Fibroblast of lung (primary cell): ENCODE results near the gene TNFRSF18. TPM values are rescaled to one million over a fixed set of nuclear protein-coding genes. Genes with fewer than 3 reads are reported as not detected.

Source experiments
- DNase-seq, 2 donors: peaks; one replicate each; pipeline versions ENCODE4 v3.0.0 to v3.0.0-alpha.2; 2010; ENCODE audit warnings: low read depth in 2 of 2
- H2AFZ ChIP-seq: 2 replicates; pipeline ENCODE4 v1.5.1; 2012; ENCODE audit warnings: low read length, control low read depth, inconsistent platforms
- H3K27ac ChIP-seq: 2 replicates; pipeline ENCODE4 v1.5.1; 2011; ENCODE audit warnings: low read length, control low read depth; ENCODE audit not compliant: insufficient read depth
- H3K27me3 ChIP-seq: 2 replicates; pipeline ENCODE4 v1.5.1; 2011; ENCODE audit warnings: mild to moderate bottlenecking, low read length; ENCODE audit not compliant: control insufficient read depth, insufficient read depth
- H3K36me3 ChIP-seq: 2 replicates; pipeline ENCODE4 v1.5.1; 2011; ENCODE audit warnings: low read length; ENCODE audit not compliant: control insufficient read depth, insufficient read depth
- H3K4me1 ChIP-seq: 2 replicates; pipeline ENCODE4 v1.5.1; 2011; ENCODE audit warnings: low read length; ENCODE audit not compliant: control insufficient read depth, insufficient read depth; ENCODE audit errors: extremely low read depth
- H3K4me2 ChIP-seq: 2 replicates; pipeline ENCODE4 v1.5.1; 2011; ENCODE audit warnings: low read length, control low read depth; ENCODE audit not compliant: insufficient read depth; ENCODE audit errors: extremely low read depth
- H3K4me3 ChIP-seq, 4 experiments: fragments of 200-600 bp in 1 of 4; sonication (generic) in 1 of 4; replicated peaks in 1 of 4; 2 replicates each; pipeline ENCODE4 v1.5.1; 2011 to 2016; ENCODE audit warnings: low read length in 4 of 4, low read depth in 3 of 4, mild to moderate bottlenecking in 3 of 4, control low read depth in 2 of 4, inconsistent platforms in 1 of 4, mixed read lengths in 1 of 4; ENCODE audit not compliant: insufficient read depth in 1 of 4; ENCODE audit errors: control extremely low read depth in 1 of 4
- H3K79me2 ChIP-seq: 2 replicates; pipeline ENCODE4 v1.5.1; 2012; ENCODE audit warnings: mild to moderate bottlenecking, low read length, inconsistent platforms; ENCODE audit not compliant: control insufficient read depth, insufficient read depth
- H3K9ac ChIP-seq: 2 replicates; pipeline ENCODE4 v1.5.1; 2011; ENCODE audit warnings: mild to moderate bottlenecking, low read length, control low read depth; ENCODE audit not compliant: insufficient read depth
- H3K9me3 ChIP-seq: 2 replicates; pipeline ENCODE4 v1.5.1; 2012; ENCODE audit warnings: low read depth, low read length; ENCODE audit not compliant: control insufficient read depth, insufficient read depth
- H4K20me1 ChIP-seq: 2 replicates; pipeline ENCODE4 v1.5.1; 2011; ENCODE audit warnings: low read length; ENCODE audit not compliant: control insufficient read depth, insufficient read depth; ENCODE audit errors: extremely low read depth
- EZH2 ChIP-seq: IDR thresholded peaks from 2 replicates; pipeline ENCODE4 v1.5.1; 2012; ENCODE audit warnings: low read length, control low read depth, mild to moderate bottlenecking; ENCODE audit errors: missing control alignments
- polyA plus RNA-seq, 2 donors: library from polyadenylated mRNA; depleted of rRNA in 1 of 2; stranded (reverse) in 1 of 2; unstranded in 1 of 2; fragments of >200 nt; gene quantifications; 2 replicates each; pipeline ENCODE4 v1.2.1, GENCODE V29; 2011 to 2012; ENCODE audit warnings: missing spikeins in 1 of 2
- total RNA-seq: library from RNA; depleted of rRNA; stranded (reverse); fragments of >200 nt; gene quantifications from 2 replicates; pipeline ENCODE4 v1.2.1, GENCODE V29; 2014
- TF ChIP-seq, protein P1 (sequence below), 2 donors: IDR thresholded peaks in 1 of 2; conservative IDR thresholded peaks in 1 of 2; 1 replicate in 1 of 2; 2 replicates in 1 of 2; pipeline ENCODE4 v1.5.1; 2011 to 2012; ENCODE audit warnings: low read length in 2 of 2, control low read depth in 1 of 2, inconsistent platforms in 1 of 2, low read depth in 1 of 2, mild to moderate bottlenecking in 1 of 2

Gene TNFRSF18
- total and polyA plus RNA-seq, 2 donors (not counting 1 experiment from before 2014, with no cell fraction given), result 1.3 TPM; not detected in 1

DNA sequence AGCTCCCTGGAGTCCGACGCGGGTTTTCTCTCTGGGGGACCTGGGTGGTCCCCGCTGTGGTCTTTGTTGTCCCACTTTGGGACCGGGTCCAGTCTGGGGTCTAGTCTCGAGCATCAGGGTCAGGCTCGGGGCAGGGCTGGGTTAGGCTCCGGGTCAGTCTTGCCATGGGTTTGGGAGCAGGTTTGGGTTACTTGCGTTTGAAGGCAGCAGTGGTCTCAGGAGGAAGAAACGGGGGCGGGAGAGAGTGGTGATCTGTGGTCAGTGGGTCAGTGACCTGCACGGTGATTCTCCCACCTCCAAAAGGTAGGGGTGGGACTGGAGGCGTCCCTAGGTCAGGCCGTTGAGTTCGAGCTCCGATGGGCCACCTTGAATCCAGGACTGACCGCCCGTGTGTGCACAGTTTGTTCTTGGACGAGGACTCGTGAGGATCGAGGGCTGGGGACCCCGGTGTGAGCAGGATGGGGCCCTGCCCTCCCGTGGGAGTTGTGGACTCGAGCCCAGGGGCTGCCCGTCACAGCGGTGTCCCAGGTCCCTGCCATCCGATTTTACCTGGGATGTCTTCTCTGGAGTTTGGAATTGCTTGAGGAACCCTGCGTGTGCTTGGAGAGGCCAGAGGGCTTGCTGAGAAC, 27.9 kb upstream of the TNFRSF18 start:
- Histone ChIP-seq H4K20me1 (no peaks in the 10 kb centered on the region), H3K4me3 (no peak overlapping the region), H3K27ac (no peak overlapping the region), H3K79me2 (peaks cover 36% of the 10 kb centered on the region), H3K9me3 (no peaks in the 10 kb centered on the region), H3K4me1 (peaks cover 13% of the 10 kb centered on the region), H3K9ac (no peak overlapping the region), H3K36me3 (peaks cover 9% of the 10 kb centered on the region), H3K27me3 (no peaks in the 10 kb centered on the region), H3K4me2 (no peak overlapping the region), H2AFZ (no peak overlapping the region)
- TF ChIP-seq EZH2, result no peak
- TF ChIP-seq, protein P1, sequence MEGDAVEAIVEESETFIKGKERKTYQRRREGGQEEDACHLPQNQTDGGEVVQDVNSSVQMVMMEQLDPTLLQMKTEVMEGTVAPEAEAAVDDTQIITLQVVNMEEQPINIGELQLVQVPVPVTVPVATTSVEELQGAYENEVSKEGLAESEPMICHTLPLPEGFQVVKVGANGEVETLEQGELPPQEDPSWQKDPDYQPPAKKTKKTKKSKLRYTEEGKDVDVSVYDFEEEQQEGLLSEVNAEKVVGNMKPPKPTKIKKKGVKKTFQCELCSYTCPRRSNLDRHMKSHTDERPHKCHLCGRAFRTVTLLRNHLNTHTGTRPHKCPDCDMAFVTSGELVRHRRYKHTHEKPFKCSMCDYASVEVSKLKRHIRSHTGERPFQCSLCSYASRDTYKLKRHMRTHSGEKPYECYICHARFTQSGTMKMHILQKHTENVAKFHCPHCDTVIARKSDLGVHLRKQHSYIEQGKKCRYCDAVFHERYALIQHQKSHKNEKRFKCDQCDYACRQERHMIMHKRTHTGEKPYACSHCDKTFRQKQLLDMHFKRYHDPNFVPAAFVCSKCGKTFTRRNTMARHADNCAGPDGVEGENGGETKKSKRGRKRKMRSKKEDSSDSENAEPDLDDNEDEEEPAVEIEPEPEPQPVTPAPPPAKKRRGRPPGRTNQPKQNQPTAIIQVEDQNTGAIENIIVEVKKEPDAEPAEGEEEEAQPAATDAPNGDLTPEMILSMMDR (conservative IDR thresholded peaks at IDR 0.05 in 1 of 2, IDR thresholded peaks at IDR 0.05 in 1 of 2; ENCODE audit: low read depth in 1 of 2, low read length in 2 of 2), result no peak
- no peak for DNase-seq

DNA sequence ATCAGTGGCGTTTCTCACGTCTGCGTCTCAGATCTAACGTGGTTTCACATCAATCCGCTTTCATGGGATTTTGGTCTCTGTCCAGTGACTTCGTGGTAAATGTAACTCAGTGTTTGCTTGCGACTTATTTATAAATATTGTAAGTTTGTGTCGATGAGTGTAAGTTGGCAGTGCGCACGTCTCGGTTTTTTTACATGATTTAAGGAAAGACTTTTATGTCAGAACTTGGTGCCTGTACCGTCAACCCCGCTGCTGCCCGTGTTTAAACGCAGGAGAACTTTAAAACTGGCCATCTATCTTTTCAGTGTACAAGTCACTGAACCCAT, 27.1 kb upstream of the TNFRSF18 start:
- Histone ChIP-seq H3K79me2 (peaks cover 44% of the 10 kb centered on the region), H3K4me1 (peaks cover 13% of the 10 kb centered on the region), H3K4me3 (no peak overlapping the region), H3K36me3 (peaks cover 11% of the 10 kb centered on the region), H3K9ac (no peak overlapping the region), H3K27ac (no peak overlapping the region), H3K9me3 (no peaks in the 10 kb centered on the region), H2AFZ (no peak overlapping the region), H3K4me2 (no peak overlapping the region), H4K20me1 (no peaks in the 10 kb centered on the region), H3K27me3 (no peaks in the 10 kb centered on the region)
- no peak for DNase-seq
- no peak for TF ChIP-seq EZH2
- TF ChIP-seq, protein P1 (conservative IDR thresholded peaks at IDR 0.05 in 1 of 2, IDR thresholded peaks at IDR 0.05 in 1 of 2; ENCODE audit: low read depth in 1 of 2, low read length in 2 of 2), result no peak

DNA sequence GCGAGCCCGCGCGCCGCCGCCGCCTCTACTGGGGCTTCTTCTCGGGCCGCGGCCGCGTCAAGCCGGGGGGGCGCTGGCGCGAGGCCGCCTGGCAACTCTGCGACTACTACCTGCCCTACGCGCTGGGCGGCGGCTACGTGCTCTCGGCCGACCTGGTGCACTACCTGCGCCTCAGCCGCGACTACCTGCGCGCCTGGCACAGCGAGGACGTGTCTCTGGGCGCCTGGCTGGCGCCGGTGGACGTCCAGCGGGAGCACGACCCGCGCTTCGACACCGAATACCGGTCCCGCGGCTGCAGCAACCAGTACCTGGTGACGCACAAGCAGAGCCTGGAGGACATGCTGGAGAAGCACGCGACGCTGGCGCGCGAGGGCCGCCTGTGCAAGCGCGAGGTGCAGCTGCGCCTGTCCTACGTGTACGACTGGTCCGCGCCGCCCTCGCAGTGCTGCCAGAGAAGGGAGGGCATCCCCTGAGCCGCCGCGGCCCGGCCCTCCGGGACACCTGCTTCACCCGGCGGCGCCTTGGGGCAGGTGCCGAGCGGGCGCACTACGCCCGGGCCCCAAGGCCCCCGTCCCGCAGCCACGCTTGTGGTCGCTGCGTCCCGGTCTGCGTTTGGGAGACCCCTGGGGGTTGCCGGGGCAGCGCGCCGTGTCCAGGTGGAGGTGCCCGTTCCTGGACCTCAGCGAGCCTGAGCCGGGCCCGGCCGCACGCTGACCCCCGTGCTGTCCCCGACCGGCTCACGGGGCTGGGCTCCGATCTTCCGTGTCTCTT, 26.6 kb upstream of the TNFRSF18 start:
- Histone ChIP-seq H3K9me3 (no peaks in the 10 kb centered on the region), H3K79me2 (peaks cover 50% of the 10 kb centered on the region), H4K20me1 (no peaks in the 10 kb centered on the region), H3K4me1 (peaks cover 13% of the 10 kb centered on the region), H3K4me3 (no peak overlapping the region), H3K36me3 (peaks cover 17% of the 10 kb centered on the region), H3K27me3 (no peaks in the 10 kb centered on the region), H2AFZ (no peak overlapping the region), H3K4me2 (no peak overlapping the region), H3K27ac (no peak overlapping the region), H3K9ac (no peak overlapping the region)
- TF ChIP-seq EZH2, result no peak
- TF ChIP-seq, protein P1 (conservative IDR thresholded peaks at IDR 0.05 in 1 of 2, IDR thresholded peaks at IDR 0.05 in 1 of 2; ENCODE audit: low read depth in 1 of 2, low read length in 2 of 2), result no peak
- DNase-seq, result no peak
